ENCODE data around the gene KRTAP10-4. TPM values are rescaled to one million over a fixed set of nuclear protein-coding genes. Genes with fewer than 3 reads are reported as not detected.
"Not testable (repeated sequence)": the region's sequence is repeated elsewhere in the genome, so short reads cannot be mapped to it uniquely, and the experiment has no call there.

The KRTAP10-4 gene
- total and polyA plus RNA-seq, 4 donors = not detected

DNA sequence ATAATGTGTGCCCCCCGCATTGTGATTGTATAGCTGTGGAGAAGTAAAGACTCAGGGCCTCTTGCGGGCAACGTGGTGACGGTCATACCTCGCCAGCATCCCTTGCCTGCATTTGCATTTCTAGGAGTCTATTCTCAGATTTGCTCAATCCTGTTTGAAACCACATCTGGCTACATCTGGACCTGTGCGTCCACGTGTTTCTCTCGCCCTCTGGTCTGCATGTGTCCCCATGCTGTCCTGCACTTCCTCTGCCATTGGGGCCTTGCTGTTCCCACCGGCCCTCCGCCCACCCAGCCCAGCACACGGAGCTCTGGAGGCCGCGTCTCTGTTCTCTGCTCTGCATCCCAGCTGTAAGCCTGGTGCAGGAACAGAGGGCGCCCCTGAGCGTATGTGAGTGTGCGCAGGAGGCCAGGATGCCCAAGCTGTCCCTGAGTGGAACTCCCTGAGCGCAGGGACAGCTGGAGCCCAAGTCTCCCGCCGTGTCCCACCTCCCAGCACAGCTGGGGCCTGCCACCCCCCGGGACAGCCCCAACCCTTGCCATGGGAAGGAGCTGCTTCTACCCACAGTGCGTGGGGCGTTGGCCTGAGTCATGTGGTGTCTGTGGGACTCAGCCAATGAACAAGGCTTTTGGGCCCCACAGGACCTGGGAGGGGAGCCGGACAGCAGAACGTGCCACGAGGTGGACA is 23.9 kb upstream of the KRTAP10-4 start:
- TF ChIP-seq YY1 (IDR thresholded peaks at IDR 0.05) (no peak), NR2F2 (IDR thresholded peaks at IDR 0.05) (no peak), RXRA (IDR thresholded peaks at IDR 0.05) (no peak), SP1 (IDR thresholded peaks at IDR 0.05) (no peak), RAD21 (IDR thresholded peaks at IDR 0.05) (no peak), FOXA2 (IDR thresholded peaks at IDR 0.05) (no peak), GABPA (IDR thresholded peaks at IDR 0.05 in 1 of 2, conservative IDR thresholded peaks at IDR 0.05 in 1 of 2) (no peak), TAF1 (conservative IDR thresholded peaks at IDR 0.05) (no peak), HNF4G (IDR thresholded peaks at IDR 0.05) (no peak), FOXA1 (IDR thresholded peaks at IDR 0.05) (no peak), JUND (IDR thresholded peaks at IDR 0.05) (no peak), HNF4A (conservative IDR thresholded peaks at IDR 0.05) (no peak)
- TF ChIP-seq, protein P1, sequence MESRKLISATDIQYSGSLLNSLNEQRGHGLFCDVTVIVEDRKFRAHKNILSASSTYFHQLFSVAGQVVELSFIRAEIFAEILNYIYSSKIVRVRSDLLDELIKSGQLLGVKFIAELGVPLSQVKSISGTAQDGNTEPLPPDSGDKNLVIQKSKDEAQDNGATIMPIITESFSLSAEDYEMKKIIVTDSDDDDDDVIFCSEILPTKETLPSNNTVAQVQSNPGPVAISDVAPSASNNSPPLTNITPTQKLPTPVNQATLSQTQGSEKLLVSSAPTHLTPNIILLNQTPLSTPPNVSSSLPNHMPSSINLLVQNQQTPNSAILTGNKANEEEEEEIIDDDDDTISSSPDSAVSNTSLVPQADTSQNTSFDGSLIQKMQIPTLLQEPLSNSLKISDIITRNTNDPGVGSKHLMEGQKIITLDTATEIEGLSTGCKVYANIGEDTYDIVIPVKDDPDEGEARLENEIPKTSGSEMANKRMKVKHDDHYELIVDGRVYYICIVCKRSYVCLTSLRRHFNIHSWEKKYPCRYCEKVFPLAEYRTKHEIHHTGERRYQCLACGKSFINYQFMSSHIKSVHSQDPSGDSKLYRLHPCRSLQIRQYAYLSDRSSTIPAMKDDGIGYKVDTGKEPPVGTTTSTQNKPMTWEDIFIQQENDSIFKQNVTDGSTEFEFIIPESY (IDR thresholded peaks at IDR 0.05) = no peak
- TF ChIP-seq, protein P2, sequence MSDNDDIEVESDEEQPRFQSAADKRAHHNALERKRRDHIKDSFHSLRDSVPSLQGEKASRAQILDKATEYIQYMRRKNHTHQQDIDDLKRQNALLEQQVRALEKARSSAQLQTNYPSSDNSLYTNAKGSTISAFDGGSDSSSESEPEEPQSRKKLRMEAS (IDR thresholded peaks at IDR 0.05) = no peak
- TF ChIP-seq, protein P3, sequence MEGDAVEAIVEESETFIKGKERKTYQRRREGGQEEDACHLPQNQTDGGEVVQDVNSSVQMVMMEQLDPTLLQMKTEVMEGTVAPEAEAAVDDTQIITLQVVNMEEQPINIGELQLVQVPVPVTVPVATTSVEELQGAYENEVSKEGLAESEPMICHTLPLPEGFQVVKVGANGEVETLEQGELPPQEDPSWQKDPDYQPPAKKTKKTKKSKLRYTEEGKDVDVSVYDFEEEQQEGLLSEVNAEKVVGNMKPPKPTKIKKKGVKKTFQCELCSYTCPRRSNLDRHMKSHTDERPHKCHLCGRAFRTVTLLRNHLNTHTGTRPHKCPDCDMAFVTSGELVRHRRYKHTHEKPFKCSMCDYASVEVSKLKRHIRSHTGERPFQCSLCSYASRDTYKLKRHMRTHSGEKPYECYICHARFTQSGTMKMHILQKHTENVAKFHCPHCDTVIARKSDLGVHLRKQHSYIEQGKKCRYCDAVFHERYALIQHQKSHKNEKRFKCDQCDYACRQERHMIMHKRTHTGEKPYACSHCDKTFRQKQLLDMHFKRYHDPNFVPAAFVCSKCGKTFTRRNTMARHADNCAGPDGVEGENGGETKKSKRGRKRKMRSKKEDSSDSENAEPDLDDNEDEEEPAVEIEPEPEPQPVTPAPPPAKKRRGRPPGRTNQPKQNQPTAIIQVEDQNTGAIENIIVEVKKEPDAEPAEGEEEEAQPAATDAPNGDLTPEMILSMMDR (IDR thresholded peaks at IDR 0.05; ENCODE audit: low read depth, low read length, missing input control) = no peak
- TF ChIP-seq, protein P4, sequence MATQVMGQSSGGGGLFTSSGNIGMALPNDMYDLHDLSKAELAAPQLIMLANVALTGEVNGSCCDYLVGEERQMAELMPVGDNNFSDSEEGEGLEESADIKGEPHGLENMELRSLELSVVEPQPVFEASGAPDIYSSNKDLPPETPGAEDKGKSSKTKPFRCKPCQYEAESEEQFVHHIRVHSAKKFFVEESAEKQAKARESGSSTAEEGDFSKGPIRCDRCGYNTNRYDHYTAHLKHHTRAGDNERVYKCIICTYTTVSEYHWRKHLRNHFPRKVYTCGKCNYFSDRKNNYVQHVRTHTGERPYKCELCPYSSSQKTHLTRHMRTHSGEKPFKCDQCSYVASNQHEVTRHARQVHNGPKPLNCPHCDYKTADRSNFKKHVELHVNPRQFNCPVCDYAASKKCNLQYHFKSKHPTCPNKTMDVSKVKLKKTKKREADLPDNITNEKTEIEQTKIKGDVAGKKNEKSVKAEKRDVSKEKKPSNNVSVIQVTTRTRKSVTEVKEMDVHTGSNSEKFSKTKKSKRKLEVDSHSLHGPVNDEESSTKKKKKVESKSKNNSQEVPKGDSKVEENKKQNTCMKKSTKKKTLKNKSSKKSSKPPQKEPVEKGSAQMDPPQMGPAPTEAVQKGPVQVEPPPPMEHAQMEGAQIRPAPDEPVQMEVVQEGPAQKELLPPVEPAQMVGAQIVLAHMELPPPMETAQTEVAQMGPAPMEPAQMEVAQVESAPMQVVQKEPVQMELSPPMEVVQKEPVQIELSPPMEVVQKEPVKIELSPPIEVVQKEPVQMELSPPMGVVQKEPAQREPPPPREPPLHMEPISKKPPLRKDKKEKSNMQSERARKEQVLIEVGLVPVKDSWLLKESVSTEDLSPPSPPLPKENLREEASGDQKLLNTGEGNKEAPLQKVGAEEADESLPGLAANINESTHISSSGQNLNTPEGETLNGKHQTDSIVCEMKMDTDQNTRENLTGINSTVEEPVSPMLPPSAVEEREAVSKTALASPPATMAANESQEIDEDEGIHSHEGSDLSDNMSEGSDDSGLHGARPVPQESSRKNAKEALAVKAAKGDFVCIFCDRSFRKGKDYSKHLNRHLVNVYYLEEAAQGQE (IDR thresholded peaks at IDR 0.05) = no peak
- no peaks in the 10 kb centered on the region for H3K9me3 ChIP-seq (ENCODE audit: control insufficient read depth in 4 of 4, low read length in 3 of 4)
- H3K36me3 ChIP-seq (ENCODE audit: control insufficient read depth in 4 of 4, insufficient read depth in 3 of 4, low read depth in 1 of 4, low read length in 3 of 4) = no peaks in the 10 kb centered on the region
- H3K9ac ChIP-seq (ENCODE audit: low read depth in 1 of 2, low read length in 2 of 2) = no peak overlapping the region
- H3K27me3 ChIP-seq (ENCODE audit: control insufficient read depth in 4 of 4, insufficient read depth in 4 of 4, low read length in 3 of 4) = peaks cover 0 to 2% (median 0%) of the 10 kb centered on the region in 4 donors
- peak; percentile 19 for DNase-seq (ENCODE audit: low spot score)
- no peaks in the 10 kb centered on the region for H3K4me1 ChIP-seq (ENCODE audit: control insufficient read depth in 4 of 4, insufficient read depth in 4 of 4, low read length in 3 of 4)
- H3K27ac ChIP-seq (ENCODE audit: low read depth in 1 of 2, low read length in 2 of 2) = no peak overlapping the region
- H3K4me3 ChIP-seq (ENCODE audit: low read depth in 1 of 3, low read length in 3 of 3) = no peak overlapping the region
- WGBS = 75% methylated on average over 25 of the region's 25 CpGs

DNA sequence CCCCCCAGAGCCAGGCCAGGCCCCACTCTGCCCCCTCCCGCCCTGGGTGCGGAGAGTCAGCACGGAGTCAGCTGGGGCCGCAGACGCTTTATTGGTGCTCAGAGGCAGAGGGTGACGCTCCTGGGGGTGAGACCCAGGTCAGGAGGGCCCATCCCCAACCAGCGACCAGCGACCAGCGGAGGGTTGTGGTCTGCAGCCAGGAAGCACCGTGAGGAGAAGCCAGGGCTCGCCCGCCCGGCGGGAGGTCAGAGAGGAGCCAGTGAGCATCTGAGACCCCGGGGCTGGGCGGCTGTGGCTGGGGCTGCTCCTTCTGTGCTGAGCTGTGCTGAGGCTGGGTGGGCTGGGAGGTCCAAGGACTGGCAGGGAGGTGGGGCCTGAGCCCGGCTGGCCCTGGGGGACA is 23.2 kb upstream of the KRTAP10-4 start:
- H3K9me3 ChIP-seq (ENCODE audit: control insufficient read depth in 4 of 4, low read length in 3 of 4); H3K4me3 ChIP-seq (ENCODE audit: low read depth in 1 of 3, low read length in 3 of 3); H3K27me3 ChIP-seq (ENCODE audit: control insufficient read depth in 4 of 4, insufficient read depth in 4 of 4, low read length in 3 of 4); H3K27ac ChIP-seq (ENCODE audit: low read depth in 1 of 2, low read length in 2 of 2); H3K36me3 ChIP-seq (ENCODE audit: control insufficient read depth in 4 of 4, insufficient read depth in 3 of 4, low read depth in 1 of 4, low read length in 3 of 4); H3K9ac ChIP-seq (ENCODE audit: low read depth in 1 of 2, low read length in 2 of 2); H3K4me1 ChIP-seq (ENCODE audit: control insufficient read depth in 4 of 4, insufficient read depth in 4 of 4, low read length in 3 of 4): not testable (repeated sequence)
- DNase-seq (ENCODE audit: low spot score) = peak; percentile 20
- 55% methylated on average over 17 of the region's 17 CpGs for WGBS
